HepG2 (cell line): ENCODE measurements around the gene CDK2. TPM values are rescaled to one million over a fixed set of nuclear protein-coding genes. Genes with fewer than 3 reads are reported as not detected.

Source experiments
- ARNT2 ChIP-seq: sonication (generic); formaldehyde crosslinking; IDR thresholded peaks from 2 replicates; pipeline ENCODE4 v1.8.0; 2022; ENCODE audit warnings: mild to moderate bottlenecking, low read depth, missing genetic modification reagents, moderate library complexity
- NFAT5 ChIP-seq: sonication (generic); formaldehyde crosslinking; IDR thresholded peaks from 2 replicates; pipeline ENCODE4 v1.4.0; 2020; ENCODE audit warnings: missing genetic modification reagents
- NFKB2 ChIP-seq: sonication (generic); formaldehyde crosslinking; IDR thresholded peaks from 2 replicates; pipeline ENCODE4 v1.4.0; 2020; ENCODE audit warnings: missing genetic modification reagents, borderline replicate concordance
- PRDM4 ChIP-seq: sonication (generic); formaldehyde crosslinking; IDR thresholded peaks from 2 replicates; pipeline ENCODE4 v1.9.0; 2021; ENCODE audit warnings: missing genetic modification reagents, borderline replicate concordance
- RFXAP ChIP-seq: sonication (generic); formaldehyde crosslinking; IDR thresholded peaks from 2 replicates; pipeline ENCODE4 v1.4.0; 2020; ENCODE audit warnings: missing genetic modification reagents, borderline replicate concordance
- SRY ChIP-seq: sonication (generic); formaldehyde crosslinking; IDR thresholded peaks from 2 replicates; pipeline ENCODE4 v1.8.0; 2022; ENCODE audit warnings: mild to moderate bottlenecking, missing genetic modification reagents
- TBP ChIP-seq: sonication (generic); formaldehyde crosslinking; IDR thresholded peaks from 2 replicates; pipeline ENCODE4 v1.5.0; 2020; ENCODE audit warnings: missing genetic modification reagents
- TSC22D2 ChIP-seq: sonication (generic); formaldehyde crosslinking; IDR thresholded peaks from 2 replicates; pipeline ENCODE4 v1.5.1; 2020; ENCODE audit warnings: missing genetic modification reagents, mild to moderate bottlenecking, borderline replicate concordance
- ZNF180 ChIP-seq: sonication (generic); formaldehyde crosslinking; IDR thresholded peaks from 2 replicates; pipeline ENCODE4 v1.4.0; 2020; ENCODE audit warnings: low read depth, missing genetic modification reagents, borderline replicate concordance
- ZNF280B ChIP-seq: sonication (generic); formaldehyde crosslinking; IDR thresholded peaks from 2 replicates; pipeline ENCODE4 v1.5.0; 2020; ENCODE audit warnings: missing genetic modification reagents, mild to moderate bottlenecking, borderline replicate concordance
- ZNF781 ChIP-seq: sonication (generic); formaldehyde crosslinking; IDR thresholded peaks from 2 replicates; pipeline ENCODE4 v1.5.1; 2020; ENCODE audit warnings: borderline replicate concordance, mild to moderate bottlenecking, missing genetic modification reagents; ENCODE audit errors: not compliant biosample characterization
- polyA plus RNA-seq, 8 experiments: library from polyadenylated mRNA; depleted of rRNA in 3 of 8; stranded (reverse) in 7 of 8; unstranded in 1 of 8; fragments of >200 nt; fragmentation: Illumina TruSeq in 4 of 8; extraction: Trizol in 4 of 8; gene quantifications; 2 replicates each; pipeline versions ENCODE4 v1.2.1 to v1.2.3, GENCODE V29; 2011 to 2016; ENCODE audit warnings: low read depth in 4 of 8, missing spikeins in 1 of 8, mixed read lengths in 1 of 8; ENCODE audit not compliant: insufficient read depth in 1 of 8
- total RNA-seq, 5 experiments: library from RNA; depleted of rRNA; stranded (reverse); fragments of >200 nt; fragmentation: Illumina TruSeq; extraction: Trizol; gene quantifications; 2 replicates each; pipeline ENCODE4 v1.2.3, GENCODE V29; 2016; ENCODE audit warnings: low read depth in 1 of 5
- TF ChIP-seq, protein P1 (sequence below): sonication (generic); formaldehyde crosslinking; IDR thresholded peaks from 2 replicates; pipeline ENCODE4 v1.5.0; 2020; ENCODE audit warnings: mild to moderate bottlenecking, missing genetic modification reagents

Gene CDK2
- total and polyA plus RNA-seq, 2 of the 13 experiments (the other 11 are each of a cell fraction or from before 2014, with no cell fraction given) = 47.5 to 52.6 TPM

DNA sequence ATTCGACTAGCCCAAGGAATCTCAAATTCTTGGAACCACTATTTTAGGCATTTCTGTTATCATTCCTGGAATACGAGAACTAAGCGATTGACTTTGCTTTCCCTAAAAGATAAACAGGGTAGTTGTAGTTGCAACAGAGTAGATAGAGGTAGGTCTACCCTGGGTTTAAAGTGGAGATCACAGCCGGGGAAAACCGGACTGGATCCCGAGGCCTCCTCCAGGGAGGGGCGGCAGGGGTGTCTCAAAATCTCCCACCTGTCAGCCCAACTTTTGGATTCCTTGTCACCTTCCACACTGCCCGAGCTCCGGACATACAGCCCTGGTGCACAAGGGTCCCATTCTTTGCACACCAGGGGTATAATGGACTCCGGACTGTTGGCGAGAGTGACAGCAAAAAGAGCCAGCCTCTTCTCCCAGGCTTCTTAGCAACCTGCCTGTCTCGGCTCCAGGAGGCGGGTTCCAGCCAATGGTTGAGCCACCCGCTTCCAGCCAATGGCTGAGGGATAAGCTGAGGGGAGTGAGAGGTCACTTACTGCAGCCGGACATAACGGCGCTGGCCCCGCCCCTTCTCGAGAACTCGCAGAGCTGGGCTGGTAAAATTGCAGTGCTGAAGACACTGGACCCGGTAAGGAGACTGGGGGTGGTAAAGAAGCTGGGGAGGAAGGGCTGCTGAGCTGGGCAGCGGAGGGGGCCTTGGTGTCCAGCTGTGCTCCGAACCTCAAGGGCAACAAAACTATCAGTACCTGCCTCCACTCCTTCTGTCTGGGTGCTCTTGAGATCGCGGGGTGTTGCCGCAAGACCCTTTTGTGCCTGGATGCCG, 30.3 kb downstream of the CDK2 start, which contains the start of gene SUOX (continued):
- TF ChIP-seq NFAT5 (CRISPR knock-in tag) (no peak; the same call in 1 of the 2 replicates), TSC22D2 (peak; percentile 26; the same call in 1 of the 2 replicates), NFKB2 (CRISPR knock-in tag) (peak; percentile 69; the same call in 1 of the 2 replicates), ARNT2 (CRISPR knock-in tag) (peak; percentile 73; the same call in 1 of the 2 replicates), SRY (CRISPR knock-in tag) (no peak), ZNF180 (CRISPR knock-in tag) (no peak; the same call in 1 of the 2 replicates), RFXAP (CRISPR knock-in tag) (peak; percentile 98), TBP (no peak; the same call in 1 of the 2 replicates), ZNF781 (CRISPR knock-in tag) (no peak), ZNF280B (CRISPR knock-in tag) (no peak; the same call in 1 of the 2 replicates), PRDM4 (CRISPR knock-in tag) (no peak)
- TF ChIP-seq, protein P1, sequence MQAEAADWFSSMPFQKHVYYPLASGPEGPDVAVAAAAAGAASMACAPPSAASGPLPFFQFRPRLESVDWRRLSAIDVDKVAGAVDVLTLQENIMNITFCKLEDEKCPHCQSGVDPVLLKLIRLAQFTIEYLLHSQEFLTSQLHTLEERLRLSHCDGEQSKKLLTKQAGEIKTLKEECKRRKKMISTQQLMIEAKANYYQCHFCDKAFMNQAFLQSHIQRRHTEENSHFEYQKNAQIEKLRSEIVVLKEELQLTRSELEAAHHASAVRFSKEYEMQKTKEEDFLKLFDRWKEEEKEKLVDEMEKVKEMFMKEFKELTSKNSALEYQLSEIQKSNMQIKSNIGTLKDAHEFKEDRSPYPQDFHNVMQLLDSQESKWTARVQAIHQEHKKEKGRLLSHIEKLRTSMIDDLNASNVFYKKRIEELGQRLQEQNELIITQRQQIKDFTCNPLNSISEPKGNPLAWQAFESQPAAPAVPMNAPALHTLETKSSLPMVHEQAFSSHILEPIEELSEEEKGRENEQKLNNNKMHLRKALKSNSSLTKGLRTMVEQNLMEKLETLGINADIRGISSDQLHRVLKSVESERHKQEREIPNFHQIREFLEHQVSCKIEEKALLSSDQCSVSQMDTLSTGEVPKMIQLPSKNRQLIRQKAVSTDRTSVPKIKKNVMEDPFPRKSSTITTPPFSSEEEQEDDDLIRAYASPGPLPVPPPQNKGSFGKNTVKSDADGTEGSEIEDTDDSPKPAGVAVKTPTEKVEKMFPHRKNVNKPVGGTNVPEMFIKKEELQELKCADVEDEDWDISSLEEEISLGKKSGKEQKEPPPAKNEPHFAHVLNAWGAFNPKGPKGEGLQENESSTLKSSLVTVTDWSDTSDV = peak; percentile 38; the same call in 1 of the 2 replicates
